Sciatic nerve (tissue), 2 donors: Measurements from ENCODE around the gene VOPP1. TPM values are rescaled to one million over a fixed set of nuclear protein-coding genes. Genes with fewer than 3 reads are reported as not detected.

ENCODE experiments used
- ATAC-seq: fragments of 200-7000 bp; cut with Tn5 transposase; one replicate; pipeline ENCODE4 v1.9.1; 2020; ENCODE audit warnings: mild to moderate bottlenecking, moderate library complexity
- DNase-seq: peaks from one replicate; pipeline ENCODE4 v3.0.0-alpha.2; 2020; ENCODE audit warnings: low spot score
- intact Hi-C: fragments of 100-400 bp; cut with DNase I; formaldehyde crosslinking; loops from one replicate; pipeline ENCODE4 v1.14.2; 2022
- total RNA-seq: library from RNA; stranded (reverse); fragmentation: NEBNext Ultra II Directional; extraction: Animal tissue kit (Norgen Biotek cat#: 25700); gene quantifications from one replicate; pipeline ENCODE4 v1.2.1, GENCODE V29; 2021
- donor health status: DM: no; HTN: no; CAD: no.
- donor health status: DM: no; HTN: no; CAD: no.

The VOPP1 gene
- total RNA-seq, 1 donor from 2014 or later = 66.2 TPM

DNA sequence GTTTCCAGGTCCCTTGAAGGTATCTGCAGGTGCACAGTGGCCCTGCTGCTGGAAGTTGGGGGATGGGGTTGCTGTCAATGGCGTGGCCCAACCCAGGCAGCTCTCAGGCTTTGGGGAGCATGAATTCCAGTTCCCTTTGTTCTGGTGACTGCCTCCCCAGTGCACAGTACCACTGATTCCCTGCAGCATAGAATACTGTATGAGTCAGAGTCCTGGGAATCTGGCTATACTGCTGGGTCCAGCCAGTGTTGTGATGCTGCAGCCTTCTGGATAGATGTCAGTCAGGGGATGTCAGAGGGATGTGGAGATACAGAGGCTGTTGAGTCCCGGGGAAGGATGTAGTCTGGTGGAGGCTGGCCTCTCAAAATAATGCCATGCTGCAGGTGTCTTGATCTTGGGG, 107.9 kb downstream of the VOPP1 start:
- intact Hi-C loops = no loop called here
- no peak for DNase-seq
- no peak for ATAC-seq

- no peak for DNase-seq
- intact Hi-C loops = no loop called here
- no peak for ATAC-seq
Measured at GRCh38 chr7:55463686-55464262, 108.5 kb downstream of the VOPP1 start.

GRCh38 chr7:55458351-55458750, 114.0 kb downstream of the VOPP1 start:
- intact Hi-C loops = no loop called here
- ATAC-seq (no peak), DNase-seq (no peak)

GRCh38 chr7:55457801-55458200, 114.5 kb downstream of the VOPP1 start:
- ATAC-seq (no peak), DNase-seq (no peak)
- intact Hi-C loops = no loop called here

- DNase-seq (no peak), ATAC-seq (no peak)
- intact Hi-C loops = no loop called here
Measured at GRCh38 chr7:55452971-55453370, 119.3 kb downstream of the VOPP1 start.

- ATAC-seq = no peak
- DNase-seq = no peak
- intact Hi-C loops = no loop called here
Measured at GRCh38 chr7:55449992-55450535, 122.2 kb downstream of the VOPP1 start.

DNA sequence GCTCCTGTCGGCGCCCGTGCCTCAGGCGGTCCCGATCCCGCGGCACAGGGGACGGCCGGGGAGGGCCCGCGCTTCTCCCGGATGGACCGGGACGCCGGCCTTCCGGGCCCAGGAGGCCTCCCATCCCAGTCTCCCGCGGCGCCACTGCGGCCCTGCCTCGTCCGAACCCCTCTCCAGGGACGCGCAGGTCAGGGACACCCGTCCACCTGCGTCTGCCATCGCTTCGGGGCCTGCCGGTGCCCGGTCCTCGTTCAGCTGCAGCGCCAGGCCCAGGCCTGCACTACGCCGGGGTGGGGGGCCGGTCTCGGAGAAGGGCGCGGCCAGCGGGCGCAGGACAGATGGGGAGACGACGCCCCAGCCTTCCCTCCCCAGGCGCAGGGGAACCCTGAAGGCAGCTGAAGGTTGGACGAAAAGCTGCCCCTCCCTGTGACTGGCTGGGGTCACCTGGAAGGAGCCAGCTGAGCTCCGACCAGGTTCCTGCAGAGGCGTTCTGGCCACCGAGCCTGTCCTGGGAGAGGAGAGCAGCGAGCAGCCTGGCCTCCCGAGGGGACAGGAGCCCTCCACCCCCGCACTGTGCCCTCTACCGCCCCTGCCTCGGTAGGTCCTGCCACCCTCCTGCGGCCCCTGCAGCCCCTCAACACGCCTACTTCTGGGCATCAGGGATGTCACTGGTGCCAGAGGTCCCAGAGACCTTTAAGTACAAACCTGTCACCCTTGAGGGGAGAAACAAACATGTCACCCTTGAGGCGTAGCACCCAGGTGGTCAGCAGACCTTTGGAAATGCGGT, 122.9 kb downstream of the VOPP1 start:
- DNase-seq (no peak), ATAC-seq (no peak)
- intact Hi-C loops = no loop called here

GRCh38 chr7:55448526-55448925, 123.8 kb downstream of the VOPP1 start:
- intact Hi-C loops = no loop called here
- ATAC-seq (no peak), DNase-seq (no peak)

GRCh38 chr7:55444786-55445185, 127.5 kb downstream of the VOPP1 start:
- ATAC-seq = no peak
- intact Hi-C loops = no loop called here

DNA sequence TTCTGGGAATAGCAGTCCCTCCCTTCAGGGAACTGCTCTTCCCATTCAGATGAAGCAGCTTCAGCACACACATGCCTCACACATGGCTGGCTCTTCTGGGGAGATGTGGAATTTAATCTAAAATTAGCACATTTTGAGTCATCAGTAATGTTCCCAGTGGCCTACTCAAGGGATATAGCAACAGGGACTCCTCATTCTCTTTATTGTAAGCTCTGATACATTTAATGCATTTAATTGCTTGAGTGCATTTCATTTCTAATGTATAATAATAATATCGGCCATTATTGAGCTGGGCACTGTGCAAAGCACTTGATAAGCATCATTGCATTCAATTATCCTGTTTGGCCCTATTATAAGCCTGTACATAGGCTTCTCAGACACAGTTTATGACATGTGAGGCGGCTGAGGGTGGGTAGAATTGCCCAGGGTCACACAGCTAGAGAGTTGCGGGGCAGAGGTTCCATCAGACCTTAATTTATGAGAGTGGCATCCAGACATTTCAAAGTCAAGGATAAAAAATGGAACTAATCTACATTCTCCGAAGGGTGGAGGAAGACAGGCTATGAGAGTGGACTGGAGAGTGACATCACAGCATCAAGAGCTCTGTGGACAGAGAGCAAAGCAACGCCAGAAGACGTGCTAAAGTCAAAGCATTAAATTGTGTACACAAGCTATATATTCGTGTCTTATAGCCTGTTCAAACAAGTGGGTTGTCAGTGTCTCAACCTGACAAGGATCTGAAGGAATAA, 130.4 kb downstream of the VOPP1 start:
- no peak for DNase-seq
- intact Hi-C loops = no loop called here
- no peak for ATAC-seq

More at GRCh38 chr7:55444786-55445185, 127.5 kb downstream of the VOPP1 start:
- DNase-seq = no peak

GRCh38 chr7:55441002-55441401, 131.3 kb downstream of the VOPP1 start:
- intact Hi-C loops = no loop called here
- ATAC-seq = no peak
- DNase-seq = no peak

DNA sequence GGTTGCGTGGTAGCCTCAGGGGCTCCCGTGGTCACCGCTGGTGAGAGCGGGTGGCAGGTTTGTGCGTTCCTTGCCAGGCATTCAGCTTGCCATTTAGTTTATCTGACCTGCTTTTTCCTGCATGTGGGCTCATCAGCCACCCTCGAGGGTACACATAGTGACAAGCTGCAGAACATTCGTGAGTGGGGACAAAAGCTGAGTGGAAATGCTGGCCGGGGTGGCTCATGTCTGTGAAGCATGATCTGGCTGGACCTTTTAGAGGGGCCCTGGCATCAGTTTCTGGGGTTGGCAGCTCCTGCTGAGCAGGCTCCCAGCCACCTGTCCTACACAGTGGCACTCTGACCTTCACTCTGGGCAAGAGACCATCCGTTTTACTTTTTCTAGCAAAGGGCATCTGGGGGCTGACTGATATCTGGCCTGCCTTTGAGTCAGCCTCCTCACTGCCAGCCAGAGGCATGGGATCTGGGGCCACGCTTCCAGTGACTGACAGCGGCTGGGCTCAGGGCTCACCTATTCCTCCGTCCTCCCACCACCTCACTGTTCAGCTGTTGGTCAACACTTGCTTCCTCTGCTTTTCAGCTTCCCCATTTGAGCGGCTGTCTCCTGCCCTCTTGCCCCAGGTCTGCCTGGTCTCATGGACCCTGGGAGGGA, 132.1 kb downstream of the VOPP1 start:
- DNase-seq (no peak), ATAC-seq (no peak)
- intact Hi-C loops = no loop called here

GRCh38 chr7:55439627-55440026, 132.7 kb downstream of the VOPP1 start:
- intact Hi-C loops = no loop called here

DNA sequence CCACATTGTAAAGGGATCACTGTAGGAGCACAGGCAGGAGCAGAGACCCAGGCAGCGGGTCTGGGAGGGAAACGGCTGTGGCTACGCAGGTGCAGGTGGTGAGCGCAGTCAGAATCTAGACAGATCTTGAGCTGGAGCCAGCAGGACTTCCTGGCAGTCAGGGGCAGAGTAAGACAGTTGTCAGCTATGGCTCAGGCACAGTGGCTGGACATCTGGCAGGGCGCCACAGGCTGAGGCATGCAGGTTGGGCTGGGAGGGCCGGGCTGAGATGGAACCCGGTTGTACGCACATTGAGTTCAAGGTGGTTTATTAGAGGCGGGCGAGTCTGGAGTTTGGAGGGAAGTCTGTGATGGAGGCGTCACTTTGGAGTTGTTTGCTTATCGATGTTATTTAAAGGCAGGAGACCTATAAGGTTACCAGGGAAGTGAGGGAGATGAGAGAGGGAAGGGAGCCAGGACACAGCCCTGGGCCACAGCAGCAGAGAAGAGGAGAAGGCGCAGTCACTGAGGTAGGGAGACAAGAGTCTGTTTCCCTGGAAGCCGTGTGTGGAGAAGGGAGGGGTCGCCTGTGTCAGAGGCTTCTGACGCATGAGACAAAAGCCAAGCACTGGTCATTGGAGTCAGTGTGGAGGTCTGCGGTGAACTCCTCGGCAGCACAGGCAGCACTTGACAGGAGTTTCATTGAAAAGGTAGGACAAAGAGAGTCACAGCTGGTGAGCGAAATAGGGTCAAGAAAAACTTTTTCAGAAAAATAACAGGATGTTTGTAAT, 133.4 kb downstream of the VOPP1 start:
- DNase-seq (no peak), ATAC-seq (no peak)
- intact Hi-C loops = no loop called here

More at GRCh38 chr7:55439627-55440026, 132.7 kb downstream of the VOPP1 start:
- no peak for DNase-seq
- no peak for ATAC-seq

DNA sequence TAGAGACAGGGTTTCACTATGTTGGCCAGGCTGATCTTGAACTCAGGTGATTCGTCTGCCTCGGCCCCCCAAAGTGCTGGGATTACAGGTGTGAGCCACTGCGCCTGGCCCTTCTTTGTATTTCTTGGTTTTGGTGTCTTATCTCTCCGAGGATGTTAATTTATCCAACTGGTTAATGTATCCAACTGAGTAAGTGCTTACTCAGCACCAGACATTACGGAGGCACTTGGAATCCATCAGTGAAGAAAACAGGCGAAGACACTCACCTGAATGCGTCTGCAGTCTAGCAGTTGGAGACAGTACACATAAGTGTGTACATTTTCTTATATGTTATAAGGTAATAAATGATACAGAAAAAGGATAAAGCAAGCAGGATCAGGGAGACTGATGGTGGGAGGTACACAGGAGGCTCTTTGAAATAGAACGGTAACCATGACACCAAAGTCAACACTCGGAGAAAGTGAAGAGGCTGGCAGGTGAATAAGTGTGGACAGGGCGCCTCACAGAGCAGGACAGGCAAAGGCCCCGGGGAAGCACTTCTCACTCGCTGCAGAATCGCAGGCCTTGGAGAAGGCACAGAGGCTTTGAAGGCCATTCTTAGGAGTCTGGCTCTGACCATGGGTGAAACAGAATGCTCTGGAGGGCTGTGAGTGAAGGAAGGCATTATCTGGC, 134.1 kb downstream of the VOPP1 start:
- intact Hi-C loops = no loop called here
- no peak for ATAC-seq
- DNase-seq = no peak

- intact Hi-C loops = no loop called here
- DNase-seq (no peak), ATAC-seq (no peak)
Measured at GRCh38 chr7:55437375-55437774, 134.9 kb downstream of the VOPP1 start.

DNA sequence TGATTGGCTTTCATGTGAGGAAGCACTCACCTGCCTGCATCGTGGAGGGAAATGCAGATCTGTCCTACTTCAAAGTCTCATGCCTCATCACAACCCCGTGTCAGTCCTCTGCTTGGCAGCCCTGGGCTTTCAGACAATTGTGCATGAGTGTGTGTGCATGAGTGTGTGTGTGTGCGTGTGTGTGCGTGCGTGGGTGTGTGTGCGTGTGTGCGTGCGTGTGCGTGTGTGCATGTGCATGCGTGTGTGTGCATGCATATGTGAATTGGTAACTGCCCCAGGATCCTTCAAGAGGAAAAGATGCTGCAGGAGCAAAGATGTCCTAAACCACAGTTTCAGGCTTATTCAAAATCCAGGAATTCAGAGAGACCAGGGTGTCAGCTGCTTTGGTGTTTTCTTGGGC, 135.8 kb downstream of the VOPP1 start:
- no peak for DNase-seq
- intact Hi-C loops = no loop called here
- ATAC-seq = no peak

DNA sequence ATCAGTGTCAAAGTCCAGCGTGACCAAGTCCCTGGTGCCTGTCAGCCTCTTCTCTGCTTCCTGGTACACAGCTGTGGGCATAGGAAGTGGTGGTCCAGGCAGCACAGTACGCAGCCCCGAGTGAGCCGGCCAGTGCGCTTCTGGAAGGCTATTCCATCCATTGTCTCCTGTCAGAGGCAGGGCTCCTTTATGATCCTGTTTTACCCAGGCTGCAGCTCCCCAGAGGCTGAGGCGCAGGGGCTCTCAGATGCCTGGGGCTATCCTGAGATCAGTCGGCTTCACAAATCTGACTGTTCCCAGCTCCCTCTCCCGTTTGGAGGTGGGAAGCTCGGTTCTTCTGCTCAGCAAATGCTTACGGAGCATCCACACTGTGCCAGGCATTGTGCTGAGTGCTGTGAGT, 136.8 kb downstream of the VOPP1 start:
- intact Hi-C loops = no loop called here
- DNase-seq (no peak), ATAC-seq (no peak)
